HG02943 (cell line): Measurements from ENCODE around the gene ARHGAP21.

ENCODE experiments used
- ATAC-seq: cut with Tn5 transposase; IDR thresholded peaks from one replicate; pipeline ENCODE4 v1.9.1; 2021; ENCODE audit warnings: mild to moderate bottlenecking, low read depth, moderate library complexity; ENCODE audit not compliant: unreplicated experiment

ARHGAP21 gene

GRCh38 chr10:24589265-24589664 lies 134.4 kb downstream of the ARHGAP21 start:
- ATAC-seq = no peak

- no peak for ATAC-seq
These were observed 143.8 kb downstream of the ARHGAP21 start for GRCh38 chr10:24579906-24580305.

GRCh38 chr10:24579448-24579847 lies 144.2 kb downstream of the ARHGAP21 start:
- ATAC-seq = no peak

- ATAC-seq = no peak
These were observed 148.1 kb downstream of the ARHGAP21 start for GRCh38 chr10:24575481-24576002.

- ATAC-seq = no peak
These were observed 149.0 kb downstream of the ARHGAP21 start for GRCh38 chr10:24574578-24575155.

GRCh38 chr10:24574161-24574560 lies 149.5 kb downstream of the ARHGAP21 start:
- no peak for ATAC-seq

GRCh38 chr10:24571870-24572450 lies 151.7 kb downstream of the ARHGAP21 start:
- no peak for ATAC-seq

- no peak for ATAC-seq
These were observed 152.8 kb downstream of the ARHGAP21 start for GRCh38 chr10:24570658-24571426.

GRCh38 chr10:24569828-24570657 lies 153.6 kb downstream of the ARHGAP21 start:
- ATAC-seq = no peak

- ATAC-seq = no peak
These were observed 154.3 kb downstream of the ARHGAP21 start for GRCh38 chr10:24569330-24569796.

GRCh38 chr10:24568042-24568441 lies 155.6 kb downstream of the ARHGAP21 start:
- ATAC-seq = no peak

- ATAC-seq = no peak
These were observed 162.2 kb downstream of the ARHGAP21 start for GRCh38 chr10:24561453-24561852.

GRCh38 chr10:24556750-24557742 lies 166.6 kb downstream of the ARHGAP21 start:
- no peak for ATAC-seq

GRCh38 chr10:24556126-24556749 lies 167.4 kb downstream of the ARHGAP21 start:
- ATAC-seq = no peak

GRCh38 chr10:24554036-24554435 lies 169.7 kb downstream of the ARHGAP21 start:
- no peak for ATAC-seq

- no peak for ATAC-seq
These were observed 170.6 kb downstream of the ARHGAP21 start for GRCh38 chr10:24553051-24553612.

GRCh38 chr10:24552346-24553016 lies 171.2 kb downstream of the ARHGAP21 start:
- no peak for ATAC-seq

- no peak for ATAC-seq
These were observed 172.5 kb downstream of the ARHGAP21 start for GRCh38 chr10:24551161-24551560.
